ENCODE results near the gene IGFBPL1. TPM values are rescaled to one million over a fixed set of nuclear protein-coding genes. Genes with fewer than 3 reads are reported as not detected.

The IGFBPL1 gene
- polyA plus RNA-seq, 2 of the 4 experiments (the other 2 are of a cell fraction) = 2.5 to 2.7 TPM

DNA sequence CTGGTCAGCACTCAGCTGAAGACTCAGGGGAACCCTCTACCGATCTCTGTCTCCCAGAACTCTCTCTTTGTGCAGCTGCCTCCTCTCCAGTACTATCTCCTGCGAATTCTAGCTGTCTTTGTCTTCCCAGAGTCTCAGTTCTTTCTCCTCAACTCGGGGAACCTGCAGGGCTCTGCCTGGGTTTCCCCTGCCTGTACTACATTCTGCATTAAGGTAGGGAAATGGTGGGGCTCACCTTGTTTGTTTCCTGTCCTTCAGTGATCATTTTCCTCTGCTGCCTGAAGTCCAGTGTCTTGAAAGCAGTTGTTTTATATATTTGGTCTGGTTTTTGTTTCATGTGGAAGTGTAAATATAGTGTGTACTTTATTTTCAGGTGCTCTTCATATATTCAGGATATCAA lies 43.1 kb upstream of the IGFBPL1 start (continued):
- TF ChIP-seq RNF2 (IDR thresholded peaks at IDR 0.05; ENCODE audit: borderline replicate concordance, low read depth) (no peak), HOXB13 (CRISPR knock-in tag; IDR thresholded peaks at IDR 0.05; ENCODE audit: low read depth) (no peak), KDM5A (IDR thresholded peaks at IDR 0.05) (no peak), NR3C1 (IDR thresholded peaks at IDR 0.05) (no peak)
- TF ChIP-seq, protein P1, sequence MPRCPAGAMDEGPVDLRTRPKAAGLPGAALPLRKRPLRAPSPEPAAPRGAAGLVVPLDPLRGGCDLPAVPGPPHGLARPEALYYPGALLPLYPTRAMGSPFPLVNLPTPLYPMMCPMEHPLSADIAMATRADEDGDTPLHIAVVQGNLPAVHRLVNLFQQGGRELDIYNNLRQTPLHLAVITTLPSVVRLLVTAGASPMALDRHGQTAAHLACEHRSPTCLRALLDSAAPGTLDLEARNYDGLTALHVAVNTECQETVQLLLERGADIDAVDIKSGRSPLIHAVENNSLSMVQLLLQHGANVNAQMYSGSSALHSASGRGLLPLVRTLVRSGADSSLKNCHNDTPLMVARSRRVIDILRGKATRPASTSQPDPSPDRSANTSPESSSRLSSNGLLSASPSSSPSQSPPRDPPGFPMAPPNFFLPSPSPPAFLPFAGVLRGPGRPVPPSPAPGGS (IDR thresholded peaks at IDR 0.05) = no peak
- TF ChIP-seq, protein P2, sequence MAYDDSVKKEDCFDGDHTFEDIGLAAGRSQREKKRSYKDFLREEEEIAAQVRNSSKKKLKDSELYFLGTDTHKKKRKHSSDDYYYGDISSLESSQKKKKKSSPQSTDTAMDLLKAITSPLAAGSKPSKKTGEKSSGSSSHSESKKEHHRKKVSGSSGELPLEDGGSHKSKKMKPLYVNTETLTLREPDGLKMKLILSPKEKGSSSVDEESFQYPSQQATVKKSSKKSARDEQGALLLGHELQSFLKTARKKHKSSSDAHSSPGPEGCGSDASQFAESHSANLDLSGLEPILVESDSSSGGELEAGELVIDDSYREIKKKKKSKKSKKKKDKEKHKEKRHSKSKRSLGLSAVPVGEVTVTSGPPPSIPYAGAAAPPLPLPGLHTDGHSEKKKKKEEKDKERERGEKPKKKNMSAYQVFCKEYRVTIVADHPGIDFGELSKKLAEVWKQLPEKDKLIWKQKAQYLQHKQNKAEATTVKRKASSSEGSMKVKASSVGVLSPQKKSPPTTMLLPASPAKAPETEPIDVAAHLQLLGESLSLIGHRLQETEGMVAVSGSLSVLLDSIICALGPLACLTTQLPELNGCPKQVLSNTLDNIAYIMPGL (CRISPR knock-in tag; IDR thresholded peaks at IDR 0.05; ENCODE audit: borderline replicate concordance) = no peak
- TF ChIP-seq, protein P3, sequence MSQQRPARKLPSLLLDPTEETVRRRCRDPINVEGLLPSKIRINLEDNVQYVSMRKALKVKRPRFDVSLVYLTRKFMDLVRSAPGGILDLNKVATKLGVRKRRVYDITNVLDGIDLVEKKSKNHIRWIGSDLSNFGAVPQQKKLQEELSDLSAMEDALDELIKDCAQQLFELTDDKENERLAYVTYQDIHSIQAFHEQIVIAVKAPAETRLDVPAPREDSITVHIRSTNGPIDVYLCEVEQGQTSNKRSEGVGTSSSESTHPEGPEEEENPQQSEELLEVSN (IDR thresholded peaks at IDR 0.05; ENCODE audit: borderline replicate concordance, low read depth) = no peak

DNA sequence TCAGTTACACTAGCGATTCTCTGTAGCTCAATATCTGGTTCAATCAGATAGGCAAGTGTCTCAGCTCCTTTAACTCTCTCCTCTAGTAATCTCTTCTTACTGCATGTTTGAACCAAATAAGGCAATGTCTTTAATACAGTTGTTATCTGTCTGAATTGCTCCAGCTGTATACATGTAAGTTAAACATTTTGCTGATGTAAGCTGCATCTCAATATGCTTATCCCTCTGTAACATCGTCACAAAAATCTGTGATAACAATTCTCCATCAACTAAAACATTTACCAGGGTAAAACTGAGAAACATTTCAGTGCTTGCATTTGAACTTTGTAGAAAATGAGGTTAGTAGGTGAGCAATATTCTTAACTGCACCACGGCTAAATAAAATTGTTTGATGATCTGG lies 29.6 kb upstream of the IGFBPL1 start:
- no peak overlapping the region for H3K4me2 ChIP-seq
- TF ChIP-seq MAFK (IDR thresholded peaks at IDR 0.05; ENCODE audit: partially characterized antibody) (peak; percentile 68), BHLHE40 (IDR thresholded peaks at IDR 0.05; ENCODE audit: low read depth, low read length) (no peak), NFE2L2 (conservative IDR thresholded peaks at IDR 0.05; ENCODE audit: low read length) (no peak), CBX2 (IDR thresholded peaks at IDR 0.05; ENCODE audit: borderline replicate concordance, low read depth) (no peak), HDAC2 (IDR thresholded peaks at IDR 0.05) (no peak), JUNB (IDR thresholded peaks at IDR 0.05) (no peak), POLR2AphosphoS2 (conservative IDR thresholded peaks at IDR 0.05; ENCODE audit: low read length) (no peak), FOSL2 (IDR thresholded peaks at IDR 0.05) (no peak), FOSL2 (CRISPR knock-in tag; IDR thresholded peaks at IDR 0.05) (no peak)
- peaks cover 13% of the 10 kb centered on the region for H3K9me3 ChIP-seq
- ATAC-seq (no peak), FAIRE-seq (no peak), DNase-seq (ENCODE audit: low read depth in 1 of 2, low spot score in 1 of 2) (no peak)
- H3K4me1 ChIP-seq = no peaks in the 10 kb centered on the region
- ChIA-PET POLR2A (no interaction called here), CTCF (interaction anchor here (0.9 kb wide), 1 partner anchor 14 kb away, joined by 4 read pairs; no protein-coding TSS in a partner anchor)
- no peak overlapping the region for H3K4me3 ChIP-seq
- WGBS (ENCODE audit: missing lambda C conversion rate) = 72% methylated on average over 3 of the region's 3 CpGs
- H3K27ac ChIP-seq = no peak overlapping the region

DNA sequence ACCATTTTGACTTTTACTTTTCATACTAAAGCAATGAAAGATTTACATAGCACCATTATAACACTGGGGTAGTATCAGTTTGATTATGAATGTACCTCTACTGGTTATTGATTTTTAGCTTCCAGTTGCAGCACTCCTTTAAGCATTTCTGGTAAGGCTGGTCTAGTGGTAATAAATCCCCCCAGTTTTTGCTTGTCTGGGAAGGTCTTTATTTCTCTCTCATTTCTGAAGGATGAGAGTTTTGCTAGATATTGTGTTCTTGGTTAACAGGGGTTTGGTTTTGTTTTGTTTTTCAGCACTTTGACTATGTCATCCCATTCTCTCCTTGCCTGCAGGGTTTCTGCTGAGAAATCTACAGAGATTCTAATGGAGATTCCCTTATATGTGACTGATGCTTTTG lies 26.9 kb upstream of the IGFBPL1 start:
- POLR2A ChIA-PET = no interaction called here
- DNase-seq (ENCODE audit: low read depth in 1 of 2, low spot score in 1 of 2) = no peak
- peaks cover 13% of the 10 kb centered on the region for H3K9me3 ChIP-seq
- ATAC-seq = no peak
- H3K27ac ChIP-seq = no peak overlapping the region
- TF ChIP-seq, protein P4, sequence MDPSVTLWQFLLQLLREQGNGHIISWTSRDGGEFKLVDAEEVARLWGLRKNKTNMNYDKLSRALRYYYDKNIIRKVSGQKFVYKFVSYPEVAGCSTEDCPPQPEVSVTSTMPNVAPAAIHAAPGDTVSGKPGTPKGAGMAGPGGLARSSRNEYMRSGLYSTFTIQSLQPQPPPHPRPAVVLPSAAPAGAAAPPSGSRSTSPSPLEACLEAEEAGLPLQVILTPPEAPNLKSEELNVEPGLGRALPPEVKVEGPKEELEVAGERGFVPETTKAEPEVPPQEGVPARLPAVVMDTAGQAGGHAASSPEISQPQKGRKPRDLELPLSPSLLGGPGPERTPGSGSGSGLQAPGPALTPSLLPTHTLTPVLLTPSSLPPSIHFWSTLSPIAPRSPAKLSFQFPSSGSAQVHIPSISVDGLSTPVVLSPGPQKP (IDR thresholded peaks at IDR 0.05; ENCODE audit: low read depth, low read length) = no peak
- TF ChIP-seq KDM5A (IDR thresholded peaks at IDR 0.05) (no peak), CHD4 (IDR thresholded peaks at IDR 0.05; ENCODE audit: borderline replicate concordance) (no peak), RFX5 (IDR thresholded peaks at IDR 0.05) (no peak), RNF2 (IDR thresholded peaks at IDR 0.05; ENCODE audit: borderline replicate concordance, low read depth) (no peak), PHF8 (IDR thresholded peaks at IDR 0.05; ENCODE audit: borderline replicate concordance, low read depth) (no peak), JUNB (IDR thresholded peaks at IDR 0.05) (no peak), POLR2AphosphoS2 (conservative IDR thresholded peaks at IDR 0.05; ENCODE audit: low read length) (no peak), CBX8 (IDR thresholded peaks at IDR 0.05) (no peak), NFE2L2 (conservative IDR thresholded peaks at IDR 0.05; ENCODE audit: low read length) (no peak)
- TF ChIP-seq, protein P5, sequence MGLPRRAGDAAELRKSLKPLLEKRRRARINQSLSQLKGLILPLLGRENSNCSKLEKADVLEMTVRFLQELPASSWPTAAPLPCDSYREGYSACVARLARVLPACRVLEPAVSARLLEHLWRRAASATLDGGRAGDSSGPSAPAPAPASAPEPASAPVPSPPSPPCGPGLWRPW (IDR thresholded peaks at IDR 0.05) = no peak
- H3K4me3 ChIP-seq = no peak overlapping the region
- FAIRE-seq = no peak
- no peaks in the 10 kb centered on the region for H3K4me1 ChIP-seq
- CTCF ChIA-PET = interaction anchor here (1.2 to 1.7 kb wide), 3 partner anchors 9 to 57 kb away, joined by 3 to 6 read pairs (median 6); no protein-coding TSS in a partner anchor
- H3K4me2 ChIP-seq = no peak overlapping the region
